Epidermal melanocyte (primary cell): ENCODE measurements around the gene MB21D2.
"Not testable (repeated sequence)": the region's sequence is repeated elsewhere in the genome, so short reads cannot be mapped to it uniquely, and the experiment has no call there.

Experiments
- DNase-seq: peaks from one replicate; pipeline ENCODE4 v3.0.0; 2011; ENCODE audit warnings: low spot score; ENCODE audit not compliant: insufficient read length

MB21D2 gene, protein sequence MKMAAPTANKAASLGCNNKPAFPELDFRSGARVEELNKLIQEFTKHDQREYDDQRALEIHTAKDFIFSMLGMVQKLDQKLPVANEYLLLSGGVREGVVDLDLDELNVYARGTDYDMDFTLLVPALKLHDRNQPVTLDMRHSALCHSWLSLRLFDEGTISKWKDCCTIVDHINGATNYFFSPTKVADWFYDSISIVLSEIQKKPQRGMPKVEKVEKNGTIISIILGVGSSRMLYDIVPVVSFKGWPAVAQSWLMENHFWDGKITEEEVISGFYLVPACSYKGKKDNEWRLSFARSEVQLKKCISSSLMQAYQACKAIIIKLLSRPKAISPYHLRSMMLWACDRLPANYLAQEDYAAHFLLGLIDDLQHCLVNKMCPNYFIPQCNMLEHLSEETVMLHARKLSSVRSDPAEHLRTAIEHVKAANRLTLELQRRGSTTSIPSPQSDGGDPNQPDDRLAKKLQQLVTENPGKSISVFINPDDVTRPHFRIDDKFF

GRCh38 chr3:192917404-192918274, at the start of gene MB21D2:
MB21D2 (minus strand) TSS chr3:192917856; CDS start chr3:192917840, 16 bp downstream.
- DNase-seq = peak; percentile 65

- DNase-seq = not testable (repeated sequence)
Measured at GRCh38 chr3:192964959-192965719, 47.5 kb upstream of the MB21D2 start.

DNA sequence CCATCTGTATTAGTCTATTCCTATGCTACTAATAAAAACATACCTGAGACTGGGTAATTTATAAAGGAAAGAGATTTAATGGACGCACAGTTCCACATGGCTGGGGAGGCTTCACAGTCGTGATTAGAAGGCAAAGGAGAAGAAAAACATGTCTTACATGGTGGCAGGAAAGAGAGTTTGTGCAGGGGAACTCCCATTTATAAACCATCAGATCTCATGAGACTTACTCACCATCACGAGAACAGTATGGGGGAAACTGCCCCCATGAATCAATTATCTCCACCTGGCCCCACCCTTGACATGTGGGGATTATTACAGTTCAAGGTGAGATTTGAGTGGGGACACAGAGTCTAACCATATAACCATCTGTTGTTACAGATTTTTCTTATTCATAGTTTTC, 42.1 kb upstream of the MB21D2 start:
- DNase-seq = no peak

GRCh38 chr3:192958219-192958872, 40.7 kb upstream of the MB21D2 start:
- no peak for DNase-seq

GRCh38 chr3:192957441-192958021, 39.9 kb upstream of the MB21D2 start:
- peak; percentile 32 for DNase-seq

GRCh38 chr3:192953926-192954325, 36.3 kb upstream of the MB21D2 start:
- no peak for DNase-seq

GRCh38 chr3:192947421-192947820, 29.8 kb upstream of the MB21D2 start:
- no peak for DNase-seq

DNA sequence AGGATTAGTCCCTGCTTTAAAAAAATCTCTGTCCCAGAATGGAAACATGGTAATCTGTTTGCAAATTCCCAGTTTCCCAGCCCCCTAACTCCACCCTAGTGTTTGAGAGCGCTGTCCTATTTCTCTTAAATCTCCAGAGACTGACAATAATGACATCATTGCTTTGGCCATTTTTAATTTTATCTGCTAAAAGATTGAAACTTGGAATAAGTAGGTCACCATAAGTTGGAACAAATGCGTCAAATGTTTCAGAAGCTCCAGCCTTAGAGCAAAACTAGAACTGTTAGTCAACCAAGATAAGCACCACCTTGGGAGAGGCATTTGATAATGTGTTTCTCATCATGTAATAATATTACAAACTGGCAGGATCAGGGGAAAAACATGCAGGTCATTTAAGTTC, 25.7 kb upstream of the MB21D2 start:
- no peak for DNase-seq

DNA sequence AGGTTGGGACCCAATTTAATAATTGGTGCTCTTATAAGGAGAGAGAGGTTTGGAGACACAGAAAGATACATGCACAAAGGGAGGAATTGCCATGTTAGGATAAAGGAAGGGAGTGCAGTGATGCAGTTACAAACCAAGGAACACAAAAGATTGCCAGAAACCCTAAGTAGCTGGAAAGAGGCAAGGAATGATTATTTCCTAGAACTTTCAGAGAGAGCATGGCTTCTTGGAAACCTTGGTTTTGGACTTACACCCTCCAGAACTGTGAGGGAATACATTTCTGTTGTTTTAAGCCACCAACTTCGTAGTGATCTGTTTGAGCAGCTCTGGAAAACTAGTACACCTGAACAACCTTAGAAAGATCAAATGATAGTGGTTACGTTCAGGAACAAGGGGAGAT, 25.0 kb upstream of the MB21D2 start:
- no peak for DNase-seq

- no peak for DNase-seq
Measured at GRCh38 chr3:192940129-192940528, 22.5 kb upstream of the MB21D2 start.

GRCh38 chr3:192935441-192935840, 17.8 kb upstream of the MB21D2 start:
- DNase-seq = no peak

GRCh38 chr3:192933779-192934460, 16.3 kb upstream of the MB21D2 start:
- no peak for DNase-seq

DNA sequence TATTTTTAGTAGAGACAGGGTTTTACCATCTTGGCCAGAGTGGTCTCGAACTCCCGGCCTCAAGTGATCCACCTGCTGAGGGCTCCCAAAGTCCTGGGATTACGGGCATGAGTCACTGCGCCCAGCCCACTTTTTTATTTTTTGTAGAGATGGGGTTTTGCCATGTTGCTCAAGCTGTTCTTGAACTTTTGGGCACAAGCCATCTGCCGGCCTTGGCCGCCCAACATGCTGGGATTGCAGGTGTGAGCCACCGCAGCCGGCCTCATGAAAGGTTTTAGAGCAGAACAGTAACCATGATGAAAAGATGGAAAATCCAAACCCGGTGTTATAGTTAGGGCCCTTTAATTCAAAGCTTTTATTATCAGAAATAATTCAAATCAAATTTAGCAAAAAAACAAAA, 15.6 kb upstream of the MB21D2 start:
- no peak for DNase-seq

- no peak for DNase-seq
Measured at GRCh38 chr3:192931825-192932224, 14.2 kb upstream of the MB21D2 start.

DNA sequence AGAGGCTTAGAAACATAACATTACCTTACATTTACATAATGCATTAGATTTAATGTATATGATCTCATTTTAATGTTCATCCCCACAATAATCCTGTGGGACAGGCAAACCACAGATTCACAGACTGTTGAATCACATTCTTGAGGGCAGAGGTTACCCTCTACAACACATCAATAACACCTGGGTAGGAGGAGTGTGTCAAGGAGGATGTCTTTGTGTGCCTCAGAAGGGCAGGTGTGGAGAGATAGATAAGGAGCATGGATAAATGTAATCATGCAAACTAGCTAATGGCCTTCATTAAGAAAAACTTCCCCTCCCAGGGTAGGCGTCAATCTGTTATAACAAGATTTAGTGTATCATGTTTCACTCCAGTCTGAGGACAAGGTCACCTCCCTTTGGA, 12.9 kb upstream of the MB21D2 start:
- DNase-seq = no peak

DNA sequence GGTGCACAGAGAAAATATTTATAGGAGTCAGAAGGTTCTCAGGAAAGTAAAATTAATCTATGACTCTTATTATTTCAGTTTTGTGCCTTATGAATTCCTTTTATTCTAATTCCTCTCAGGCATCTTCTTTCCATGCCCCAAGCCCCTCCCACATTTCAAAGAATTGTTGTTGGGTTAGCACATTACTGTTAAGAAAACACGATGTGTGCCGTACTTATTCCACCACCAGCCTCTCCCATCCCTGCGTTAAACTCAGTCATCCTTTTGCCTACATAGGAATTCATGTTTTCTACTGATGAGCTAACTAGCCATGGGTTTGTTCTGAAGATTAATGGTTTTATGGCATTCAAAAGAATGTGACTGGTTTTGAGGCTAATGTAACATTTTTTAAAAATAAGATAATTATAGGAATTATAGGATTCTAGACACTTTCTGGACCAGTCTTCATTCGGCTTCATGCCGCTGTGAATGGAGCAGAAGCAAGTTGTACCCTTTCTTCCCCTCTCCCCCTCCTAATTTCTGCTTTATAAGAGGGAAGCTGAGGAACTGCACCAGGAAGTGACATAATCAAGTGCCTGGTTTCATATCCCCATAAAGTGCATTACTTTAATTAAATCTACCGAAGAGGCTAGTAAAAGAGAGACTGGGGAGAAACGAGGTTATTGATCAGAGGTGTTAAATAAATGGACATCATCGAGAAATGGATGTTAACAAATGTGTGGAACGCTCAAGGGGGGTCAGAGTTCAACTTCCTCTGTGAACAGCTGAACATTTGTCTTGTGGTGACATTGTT, 12.3 kb upstream of the MB21D2 start:
- no peak for DNase-seq

DNA sequence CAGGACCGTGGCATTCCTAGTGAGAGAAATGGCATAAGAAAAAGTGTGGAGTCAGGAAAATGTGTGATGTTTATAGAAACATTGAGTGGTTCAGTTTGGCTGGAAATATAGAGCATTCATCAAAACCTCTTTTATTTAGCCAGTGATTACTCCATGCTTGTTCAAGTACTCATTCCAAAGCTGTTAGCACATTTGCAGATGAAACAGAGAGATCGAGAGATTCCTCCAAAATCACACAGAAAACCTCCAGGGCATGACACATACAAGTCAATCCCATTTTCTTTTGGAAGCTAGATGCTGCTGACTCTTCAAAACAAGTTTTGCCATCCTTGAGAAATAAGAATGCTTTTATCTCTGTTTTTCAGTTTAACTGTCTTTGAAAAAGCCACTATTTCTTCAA, 11.5 kb upstream of the MB21D2 start:
- no peak for DNase-seq

- DNase-seq = no peak
Measured at GRCh38 chr3:192928720-192929119, 11.1 kb upstream of the MB21D2 start.

DNA sequence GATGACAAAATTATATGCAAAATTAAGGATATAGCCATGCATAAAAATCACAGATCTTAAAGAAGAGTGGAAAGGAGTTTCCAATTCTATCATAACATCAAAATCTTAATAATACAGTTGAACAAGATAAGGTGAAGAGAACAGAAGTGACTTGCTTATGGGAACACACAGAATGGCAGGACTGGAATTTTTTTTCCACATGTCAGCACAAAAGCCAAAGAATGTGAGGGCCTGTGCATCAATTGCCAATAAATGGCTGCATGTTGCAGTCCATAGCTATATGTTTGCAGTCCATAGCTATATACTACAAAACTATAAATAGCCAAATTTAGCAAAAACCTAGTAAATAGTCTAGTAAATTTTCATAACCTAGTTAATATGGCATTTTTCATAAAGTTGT, 10.4 kb upstream of the MB21D2 start:
- DNase-seq = no peak
